ENCODE data around the gene ADAMTS16.

The ADAMTS16 gene

DNA sequence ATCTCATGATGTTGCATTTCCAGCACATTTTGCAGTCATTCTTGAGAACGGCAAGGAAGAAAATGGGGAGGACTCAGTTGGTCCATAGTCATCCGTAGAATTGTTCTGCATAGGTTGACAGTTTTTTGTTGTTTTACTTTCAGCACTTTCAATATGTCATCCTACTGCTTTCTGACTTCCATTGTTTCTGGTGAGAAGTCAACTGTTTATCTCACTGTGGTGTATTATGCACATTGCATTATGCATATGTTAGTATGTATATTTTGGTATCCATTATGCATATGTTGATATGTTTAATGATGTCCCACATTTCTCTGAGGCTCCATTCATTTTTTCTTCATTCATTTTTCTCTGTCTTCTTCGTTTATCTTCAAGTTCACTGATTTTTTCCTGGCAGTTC is 10.5 kb downstream of the ADAMTS16 start:
- Histone ChIP-seq H3K27ac (ENCODE audit: insufficient read depth in 1 of 2, low read depth in 1 of 2, low read length in 2 of 2, poor library complexity in 1 of 2, severe bottlenecking in 2 of 2) (no peak overlapping the region), H3K4me3 (ENCODE audit: control insufficient read depth in 1 of 7, extremely low read depth in 1 of 7, insufficient read depth in 4 of 7, low read depth in 2 of 7, low read length in 6 of 7) (no peak overlapping the region), H3K4me1 (ENCODE audit: control extremely low read depth in 1 of 4, control insufficient read depth in 4 of 4, insufficient read depth in 4 of 4, low read length in 3 of 4) (peaks cover 0 to 4% (median 0%) of the 10 kb centered on the region in 4 experiments), H3K27me3 (replicated peaks in 2 of 5; ENCODE audit: control insufficient read depth in 4 of 5, insufficient read depth in 5 of 5, low read length in 4 of 5) (peaks cover 0 to 4% (median 0%) of the 10 kb centered on the region in 5 experiments), H3K36me3 (ENCODE audit: control insufficient read depth in 4 of 4, insufficient read depth in 4 of 4, low read length in 3 of 4) (no peaks in the 10 kb centered on the region), H3K9me3 (ENCODE audit: control extremely low read depth in 1 of 5, control insufficient read depth in 4 of 5, insufficient read depth in 2 of 5, low read depth in 1 of 5, low read length in 4 of 5) (peaks cover 0 to 2% (median 0%) of the 10 kb centered on the region in 5 experiments)
- ChIA-PET CTCF (no interaction called here), POLR2A (no interaction called here)
- 80% methylated on average over 1 of the region's 3 CpGs for WGBS (ENCODE audit: insufficient coverage)
- no peak for DNase-seq

DNA sequence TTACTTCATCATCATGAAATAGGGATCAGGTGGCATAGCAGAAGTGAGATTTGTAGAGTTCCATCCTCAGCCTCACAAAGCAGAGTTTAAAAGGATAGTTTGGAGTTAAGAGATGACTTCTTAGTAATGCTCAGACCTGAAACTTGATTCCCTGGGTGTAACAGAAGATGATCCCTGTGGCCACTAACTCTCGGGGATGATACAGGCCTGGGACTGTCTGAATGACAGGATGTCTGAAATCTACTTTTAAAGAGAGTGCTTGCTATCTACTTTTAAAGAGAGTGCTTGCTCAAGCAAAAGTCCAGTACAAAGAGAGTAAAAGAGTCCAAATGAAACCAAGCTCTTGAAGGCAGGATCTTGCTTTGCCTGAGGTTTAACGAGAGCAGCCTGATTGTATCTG is 14.6 kb downstream of the ADAMTS16 start:
- Histone ChIP-seq H3K9me3 (ENCODE audit: control extremely low read depth in 1 of 5, control insufficient read depth in 4 of 5, insufficient read depth in 2 of 5, low read depth in 1 of 5, low read length in 4 of 5) (peaks cover 0 to 2% (median 0%) of the 10 kb centered on the region in 5 experiments), H3K4me1 (ENCODE audit: control extremely low read depth in 1 of 4, control insufficient read depth in 4 of 4, insufficient read depth in 4 of 4, low read length in 3 of 4) (peaks cover 0 to 6% (median 0%) of the 10 kb centered on the region in 4 experiments), H3K36me3 (ENCODE audit: control insufficient read depth in 4 of 4, insufficient read depth in 4 of 4, low read length in 3 of 4) (no peaks in the 10 kb centered on the region), H3K27ac (ENCODE audit: insufficient read depth in 1 of 2, low read depth in 1 of 2, low read length in 2 of 2, poor library complexity in 1 of 2, severe bottlenecking in 2 of 2) (no peak overlapping the region), H3K27me3 (replicated peaks in 2 of 5; ENCODE audit: control insufficient read depth in 4 of 5, insufficient read depth in 5 of 5, low read length in 4 of 5) (peaks cover 0 to 3% (median 0%) of the 10 kb centered on the region in 5 experiments), H3K4me3 (ENCODE audit: control insufficient read depth in 1 of 7, extremely low read depth in 1 of 7, insufficient read depth in 4 of 7, low read depth in 2 of 7, low read length in 6 of 7) (no peak overlapping the region)
- no peak for DNase-seq
- WGBS (ENCODE audit: insufficient coverage) = 71% methylated on average over 2 of the region's 2 CpGs
- POLR2A ChIA-PET = no interaction called here
- CTCF ChIA-PET = no interaction called here

DNA sequence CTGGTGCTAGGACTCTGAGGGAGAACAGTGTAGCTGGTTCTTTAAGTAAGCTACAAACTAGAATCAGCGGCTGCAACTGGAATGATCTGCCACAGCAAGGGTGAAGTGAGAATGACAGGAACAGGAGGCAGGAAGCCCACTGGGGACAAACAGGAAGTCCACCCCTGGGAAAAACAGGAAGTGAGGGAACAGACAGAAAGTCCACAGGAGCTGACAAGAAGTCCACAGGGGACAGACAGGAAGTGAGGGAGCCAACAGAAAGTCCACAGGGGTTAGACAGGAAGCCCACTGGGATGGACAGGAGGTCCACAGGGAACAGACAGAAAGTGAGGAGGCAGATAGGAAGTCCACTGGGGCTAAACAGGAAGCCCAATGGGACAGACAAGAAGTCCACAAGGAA is 15.5 kb downstream of the ADAMTS16 start:
- no peaks in the 10 kb centered on the region for H3K36me3 ChIP-seq (ENCODE audit: control insufficient read depth in 4 of 4, insufficient read depth in 4 of 4, low read length in 3 of 4)
- H3K4me1 ChIP-seq (ENCODE audit: control extremely low read depth in 1 of 4, control insufficient read depth in 4 of 4, insufficient read depth in 4 of 4, low read length in 3 of 4) = peaks cover 0 to 6% (median 0%) of the 10 kb centered on the region in 4 experiments
- DNase-seq = no peak
- peaks cover 0 to 3% (median 0%) of the 10 kb centered on the region in 5 experiments for H3K27me3 ChIP-seq (replicated peaks in 2 of 5; ENCODE audit: control insufficient read depth in 4 of 5, insufficient read depth in 5 of 5, low read length in 4 of 5)
- CTCF ChIA-PET = no interaction called here
- no peak overlapping the region for H3K27ac ChIP-seq (ENCODE audit: insufficient read depth in 1 of 2, low read depth in 1 of 2, low read length in 2 of 2, poor library complexity in 1 of 2, severe bottlenecking in 2 of 2)
- no peak overlapping the region for H3K4me3 ChIP-seq (ENCODE audit: control insufficient read depth in 1 of 7, extremely low read depth in 1 of 7, insufficient read depth in 4 of 7, low read depth in 2 of 7, low read length in 6 of 7)
- peaks cover 0 to 2% (median 0%) of the 10 kb centered on the region in 5 experiments for H3K9me3 ChIP-seq (ENCODE audit: control extremely low read depth in 1 of 5, control insufficient read depth in 4 of 5, insufficient read depth in 2 of 5, low read depth in 1 of 5, low read length in 4 of 5)
- 43% methylated on average over 1 of the region's 1 CpG for WGBS (ENCODE audit: insufficient coverage)
- POLR2A ChIA-PET = no interaction called here

DNA sequence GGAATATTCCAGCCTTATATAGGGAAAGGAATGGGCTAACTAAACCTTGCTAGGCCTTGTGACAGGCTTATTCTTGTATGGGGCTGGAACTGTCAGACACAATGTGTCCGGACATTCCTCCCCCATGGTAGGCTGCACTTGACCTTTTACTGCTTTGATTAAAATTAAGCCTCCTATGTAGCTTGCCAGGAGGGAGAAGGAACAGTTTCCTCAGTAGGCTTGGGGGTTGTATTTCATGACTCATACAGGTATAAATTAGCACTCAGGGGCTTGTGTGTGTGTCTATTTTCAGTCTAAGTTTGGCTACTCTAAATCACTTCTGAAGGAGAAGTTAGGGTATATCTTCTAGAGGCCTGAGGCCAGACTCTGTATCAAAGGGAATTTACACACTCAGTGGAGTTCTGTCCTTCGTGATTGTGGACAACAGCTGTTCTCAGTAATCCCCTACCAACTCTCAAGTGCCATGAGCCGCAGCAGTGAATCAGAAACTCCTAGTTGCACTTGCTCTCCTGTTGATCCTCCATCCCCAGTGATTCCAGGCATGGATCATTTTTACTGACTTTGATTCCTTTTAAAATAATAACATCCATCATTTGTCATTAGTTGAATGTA is 16.4 kb downstream of the ADAMTS16 start:
- Histone ChIP-seq H3K9me3 (ENCODE audit: control extremely low read depth in 1 of 5, control insufficient read depth in 4 of 5, insufficient read depth in 2 of 5, low read depth in 1 of 5, low read length in 4 of 5) (peaks cover 0 to 2% (median 0%) of the 10 kb centered on the region in 5 experiments), H3K36me3 (ENCODE audit: control insufficient read depth in 4 of 4, insufficient read depth in 4 of 4, low read length in 3 of 4) (no peaks in the 10 kb centered on the region), H3K4me3 (ENCODE audit: control insufficient read depth in 1 of 7, extremely low read depth in 1 of 7, insufficient read depth in 4 of 7, low read depth in 2 of 7, low read length in 6 of 7) (no peak overlapping the region), H3K27ac (ENCODE audit: insufficient read depth in 1 of 2, low read depth in 1 of 2, low read length in 2 of 2, poor library complexity in 1 of 2, severe bottlenecking in 2 of 2) (no peak overlapping the region), H3K4me1 (ENCODE audit: control extremely low read depth in 1 of 4, control insufficient read depth in 4 of 4, insufficient read depth in 4 of 4, low read length in 3 of 4) (peaks cover 0 to 6% (median 0%) of the 10 kb centered on the region in 4 experiments), H3K27me3 (replicated peaks in 2 of 5; ENCODE audit: control insufficient read depth in 4 of 5, insufficient read depth in 5 of 5, low read length in 4 of 5) (peaks cover 0 to 3% (median 0%) of the 10 kb centered on the region in 5 experiments)
- POLR2A ChIA-PET = no interaction called here
- DNase-seq = no peak
- 98% methylated on average over 3 of the region's 3 CpGs for WGBS (ENCODE audit: insufficient coverage)
- CTCF ChIA-PET = no interaction called here

DNA sequence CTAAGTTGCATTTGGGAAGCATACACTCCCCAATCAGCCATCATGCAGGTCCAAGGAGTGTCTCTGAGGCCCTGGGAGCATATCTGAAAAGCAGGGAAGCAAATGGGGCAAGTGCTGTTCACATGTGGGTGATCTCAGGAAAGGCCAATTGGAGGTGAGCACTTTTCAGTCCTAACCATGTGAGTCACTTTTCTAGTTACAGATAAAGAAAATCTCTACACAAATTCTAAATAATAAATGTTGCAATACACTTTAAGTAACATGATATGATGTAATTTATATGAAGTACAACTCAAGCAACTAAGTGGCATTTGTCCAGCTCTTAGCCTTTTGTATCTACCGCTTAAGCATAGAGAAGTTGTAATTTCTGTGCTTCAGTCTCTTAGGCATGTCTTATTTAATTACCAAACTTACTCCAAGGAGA is 18.4 kb downstream of the ADAMTS16 start:
- peaks cover 0 to 3% (median 0%) of the 10 kb centered on the region in 5 experiments for H3K27me3 ChIP-seq (replicated peaks in 2 of 5; ENCODE audit: control insufficient read depth in 4 of 5, insufficient read depth in 5 of 5, low read length in 4 of 5)
- H3K4me1 ChIP-seq (ENCODE audit: control extremely low read depth in 1 of 4, control insufficient read depth in 4 of 4, insufficient read depth in 4 of 4, low read length in 3 of 4) = peaks cover 0 to 6% (median 0%) of the 10 kb centered on the region in 4 experiments
- H3K27ac ChIP-seq (ENCODE audit: insufficient read depth in 1 of 2, low read depth in 1 of 2, low read length in 2 of 2, poor library complexity in 1 of 2, severe bottlenecking in 2 of 2) = no peak overlapping the region
- no peak overlapping the region for H3K4me3 ChIP-seq (ENCODE audit: control insufficient read depth in 1 of 7, extremely low read depth in 1 of 7, insufficient read depth in 4 of 7, low read depth in 2 of 7, low read length in 6 of 7)
- H3K9me3 ChIP-seq (ENCODE audit: control extremely low read depth in 1 of 5, control insufficient read depth in 4 of 5, insufficient read depth in 2 of 5, low read depth in 1 of 5, low read length in 4 of 5) = peaks cover 0 to 2% (median 0%) of the 10 kb centered on the region in 5 experiments
- WGBS (ENCODE audit: insufficient coverage) = no CpG with 5 or more reads among the region's 1 CpG
- CTCF ChIA-PET = no interaction called here
- no peaks in the 10 kb centered on the region for H3K36me3 ChIP-seq (ENCODE audit: control insufficient read depth in 4 of 4, insufficient read depth in 4 of 4, low read length in 3 of 4)
- no peak for DNase-seq
- POLR2A ChIA-PET = no interaction called here

DNA sequence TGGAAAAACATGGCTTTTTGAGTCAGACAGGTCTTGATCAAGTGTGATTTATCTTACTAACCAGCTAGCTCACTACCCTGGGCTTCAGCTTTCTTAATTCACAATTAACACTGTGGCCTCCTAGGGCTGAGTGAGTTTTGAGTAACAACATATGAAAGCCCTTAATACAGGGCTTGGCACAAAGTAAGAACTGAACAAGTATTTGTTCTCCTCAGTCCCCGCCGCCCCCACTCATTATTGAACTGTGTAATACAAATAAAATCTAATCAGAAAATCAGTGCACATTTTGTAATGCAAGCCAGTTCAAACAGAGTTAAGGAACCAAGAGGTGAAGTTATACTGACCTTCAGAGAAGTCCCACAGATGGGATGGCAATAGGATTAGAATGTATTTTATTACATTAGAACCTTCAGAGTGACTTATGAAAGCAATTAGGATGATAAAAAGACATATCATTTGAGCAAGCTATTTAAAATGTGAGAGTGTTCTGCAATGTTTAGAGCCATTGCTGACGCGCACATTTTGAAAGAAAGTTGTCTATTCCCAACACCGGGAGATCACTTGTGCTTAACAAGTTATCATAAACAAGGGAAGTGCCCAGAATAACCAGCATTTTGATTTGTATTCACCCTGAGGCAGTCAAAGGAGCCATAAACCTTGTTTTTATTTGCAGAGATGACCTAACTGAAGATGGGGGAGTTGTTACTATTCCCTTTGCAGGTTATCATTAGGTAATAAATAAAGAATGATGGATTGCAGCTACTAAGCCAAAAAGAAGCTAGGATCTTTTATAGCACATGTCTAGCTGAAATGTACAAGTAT is 19.4 kb downstream of the ADAMTS16 start:
- Histone ChIP-seq H3K36me3 (ENCODE audit: control insufficient read depth in 4 of 4, insufficient read depth in 4 of 4, low read length in 3 of 4) (no peaks in the 10 kb centered on the region), H3K27me3 (replicated peaks in 2 of 5; ENCODE audit: control insufficient read depth in 4 of 5, insufficient read depth in 5 of 5, low read length in 4 of 5) (peaks cover 0 to 3% (median 0%) of the 10 kb centered on the region in 5 experiments), H3K9me3 (ENCODE audit: control extremely low read depth in 1 of 5, control insufficient read depth in 4 of 5, insufficient read depth in 2 of 5, low read depth in 1 of 5, low read length in 4 of 5) (peaks cover 0 to 2% (median 0%) of the 10 kb centered on the region in 5 experiments), H3K4me1 (ENCODE audit: control extremely low read depth in 1 of 4, control insufficient read depth in 4 of 4, insufficient read depth in 4 of 4, low read length in 3 of 4) (peaks cover 0 to 6% (median 1%) of the 10 kb centered on the region in 4 experiments), H3K4me3 (ENCODE audit: control insufficient read depth in 1 of 7, extremely low read depth in 1 of 7, insufficient read depth in 4 of 7, low read depth in 2 of 7, low read length in 6 of 7) (no peak overlapping the region), H3K27ac (ENCODE audit: insufficient read depth in 1 of 2, low read depth in 1 of 2, low read length in 2 of 2, poor library complexity in 1 of 2, severe bottlenecking in 2 of 2) (no peak overlapping the region)
- DNase-seq = no peak
- ChIA-PET CTCF (no interaction called here), POLR2A (no interaction called here)
- 75% methylated on average over 2 of the region's 5 CpGs for WGBS (ENCODE audit: insufficient coverage)

DNA sequence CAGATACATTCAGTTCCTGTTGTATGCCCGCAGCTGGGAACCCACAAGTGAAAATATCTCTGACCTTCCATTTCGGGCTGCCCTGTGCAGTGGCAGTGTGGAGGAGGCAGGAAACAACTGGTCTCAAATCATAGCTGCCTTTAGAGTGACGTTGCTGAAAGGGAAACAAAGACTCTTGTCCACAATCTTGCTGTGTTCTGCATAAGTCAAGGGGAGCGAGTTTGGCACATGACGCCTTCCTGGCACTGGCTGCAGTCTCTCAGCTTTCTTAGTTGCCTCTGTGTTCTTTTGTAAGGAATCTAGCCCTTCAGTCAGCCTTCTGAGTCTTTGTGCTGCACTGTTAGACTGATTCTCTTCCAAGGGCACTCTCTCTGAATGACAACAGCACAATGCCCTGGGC is 24.0 kb downstream of the ADAMTS16 start:
- ChIA-PET POLR2A (no interaction called here), CTCF (no interaction called here)
- DNase-seq = peak in 1 of 3 donors; percentile 8
- 57% methylated on average over 5 of the region's 5 CpGs for WGBS (ENCODE audit: insufficient coverage)
- Histone ChIP-seq H3K27ac (ENCODE audit: insufficient read depth in 1 of 2, low read depth in 1 of 2, low read length in 2 of 2, poor library complexity in 1 of 2, severe bottlenecking in 2 of 2) (no peak overlapping the region), H3K27me3 (replicated peaks in 2 of 5; ENCODE audit: control insufficient read depth in 4 of 5, insufficient read depth in 5 of 5, low read length in 4 of 5) (peaks cover 0 to 3% (median 0%) of the 10 kb centered on the region in 5 experiments), H3K36me3 (ENCODE audit: control insufficient read depth in 4 of 4, insufficient read depth in 4 of 4, low read length in 3 of 4) (no peaks in the 10 kb centered on the region), H3K4me1 (ENCODE audit: control extremely low read depth in 1 of 4, control insufficient read depth in 4 of 4, insufficient read depth in 4 of 4, low read length in 3 of 4) (peaks cover 0 to 2% (median 0%) of the 10 kb centered on the region in 4 experiments), H3K4me3 (ENCODE audit: control insufficient read depth in 1 of 7, extremely low read depth in 1 of 7, insufficient read depth in 4 of 7, low read depth in 2 of 7, low read length in 6 of 7) (peak overlapping the region in 1 of 7 experiments; percentile 19), H3K9me3 (ENCODE audit: control extremely low read depth in 1 of 5, control insufficient read depth in 4 of 5, insufficient read depth in 2 of 5, low read depth in 1 of 5, low read length in 4 of 5) (no peaks in the 10 kb centered on the region)
